Transverse colon (tissue), 4 donors: ENCODE results near the gene CLEC3B.

Experiments used
- POLR2A ChIP-seq: fragments of 450-650 bp; IDR thresholded peaks from one replicate; pipeline ENCODE4 v1.6.1; 2016; ENCODE audit warnings: antibody characterized with exemption, mild to moderate bottlenecking, moderate library complexity
- POLR2AphosphoS5 ChIP-seq, 3 donors: sonication (generic); formaldehyde crosslinking; IDR thresholded peaks; one replicate each; pipeline ENCODE4 v1.6.1; 2016; ENCODE audit warnings: antibody characterized with exemption in 3 of 3
- TF ChIP-seq, protein P1 (sequence below), 5 experiments: fragments of 200-600 bp in 3 of 5; fragments of 450-650 bp in 2 of 5; sonication (generic) in 3 of 5; IDR thresholded peaks; 1 replicate in 2 of 5; 2 replicates in 3 of 5; pipeline ENCODE4 v1.5.1; 2016 to 2017; ENCODE audit warnings: antibody characterized with exemption in 5 of 5, inconsistent platforms in 3 of 5, mild to moderate bottlenecking in 2 of 5, moderate library complexity in 1 of 5

- TF ChIP-seq, protein P1, sequence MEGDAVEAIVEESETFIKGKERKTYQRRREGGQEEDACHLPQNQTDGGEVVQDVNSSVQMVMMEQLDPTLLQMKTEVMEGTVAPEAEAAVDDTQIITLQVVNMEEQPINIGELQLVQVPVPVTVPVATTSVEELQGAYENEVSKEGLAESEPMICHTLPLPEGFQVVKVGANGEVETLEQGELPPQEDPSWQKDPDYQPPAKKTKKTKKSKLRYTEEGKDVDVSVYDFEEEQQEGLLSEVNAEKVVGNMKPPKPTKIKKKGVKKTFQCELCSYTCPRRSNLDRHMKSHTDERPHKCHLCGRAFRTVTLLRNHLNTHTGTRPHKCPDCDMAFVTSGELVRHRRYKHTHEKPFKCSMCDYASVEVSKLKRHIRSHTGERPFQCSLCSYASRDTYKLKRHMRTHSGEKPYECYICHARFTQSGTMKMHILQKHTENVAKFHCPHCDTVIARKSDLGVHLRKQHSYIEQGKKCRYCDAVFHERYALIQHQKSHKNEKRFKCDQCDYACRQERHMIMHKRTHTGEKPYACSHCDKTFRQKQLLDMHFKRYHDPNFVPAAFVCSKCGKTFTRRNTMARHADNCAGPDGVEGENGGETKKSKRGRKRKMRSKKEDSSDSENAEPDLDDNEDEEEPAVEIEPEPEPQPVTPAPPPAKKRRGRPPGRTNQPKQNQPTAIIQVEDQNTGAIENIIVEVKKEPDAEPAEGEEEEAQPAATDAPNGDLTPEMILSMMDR (IDR thresholded peaks at IDR 0.05), result no peak
- no peak for TF ChIP-seq POLR2AphosphoS5 (IDR thresholded peaks at IDR 0.05)
- no peak for TF ChIP-seq POLR2A
These were observed 8.3 kb upstream of the CLEC3B start for GRCh38 chr3:45017821-45018220.
